Astrocyte of the spinal cord (primary cell): Measurements from ENCODE around the gene PTPRT.

ENCODE experiments used
- DNase-seq: peaks from one replicate; pipeline ENCODE4 v3.0.0; 2011; ENCODE audit warnings: low read depth, low spot score
- H3K4me3 ChIP-seq: 2 replicates; pipeline ENCODE4 v1.5.1; 2011; ENCODE audit warnings: low read depth, mild to moderate bottlenecking, low read length, moderate library complexity
- CTCF ChIP-seq: IDR thresholded peaks from 2 replicates; pipeline ENCODE4 v1.5.1; 2012; ENCODE audit warnings: low read depth, mild to moderate bottlenecking, low read length, inconsistent platforms
- in situ Hi-C: cut with HindIII; loops from 2 replicates; pipeline ENCODE4 v1.10.0; 2017; ENCODE audit warnings: low sequenced_read_pairs

The PTPRT gene

GRCh38 chr20:42747765-42748411 lies 441.8 kb downstream of the PTPRT start:
- H3K4me3 ChIP-seq, result no peak overlapping the region
- no peak for DNase-seq
- TF ChIP-seq CTCF, result no peak
- in situ Hi-C loops, result no loop called here

GRCh38 chr20:42744756-42745465 lies 444.8 kb downstream of the PTPRT start:
- in situ Hi-C loops, result no loop called here
- no peak for DNase-seq
- no peak for TF ChIP-seq CTCF
- no peak overlapping the region for H3K4me3 ChIP-seq

- no peak overlapping the region for H3K4me3 ChIP-seq
- no peak for DNase-seq
- in situ Hi-C loops, result no loop called here
- no peak for TF ChIP-seq CTCF
Observed at GRCh38 chr20:42742926-42743325, 446.8 kb downstream of the PTPRT start.

- no peak overlapping the region for H3K4me3 ChIP-seq
- DNase-seq, result no peak
- TF ChIP-seq CTCF, result no peak
- in situ Hi-C loops, result no loop called here
Observed at GRCh38 chr20:42741906-42742305, 447.8 kb downstream of the PTPRT start.

- in situ Hi-C loops, result no loop called here
Observed at GRCh38 chr20:42740226-42740870, 449.4 kb downstream of the PTPRT start.

GRCh38 chr20:42739683-42740082 lies 450.0 kb downstream of the PTPRT start:
- no peak overlapping the region for H3K4me3 ChIP-seq
- in situ Hi-C loops, result no loop called here
- no peak for TF ChIP-seq CTCF
- DNase-seq, result no peak

More at GRCh38 chr20:42740226-42740870, 449.4 kb downstream of the PTPRT start:
- no peak for DNase-seq
- no peak for TF ChIP-seq CTCF
- H3K4me3 ChIP-seq, result no peak overlapping the region
